NOMO-1 treated with DMSO at 0.1 percent for 48 hours (cell line): ENCODE data around the gene SBNO1.
"Not testable (repeated sequence)": the region's sequence is repeated elsewhere in the genome, so short reads cannot be mapped to it uniquely, and the experiment has no call there.

Experiments used
- DNase-seq: peaks from one replicate; lab custom pipeline; 2025; ENCODE audit not compliant: unreplicated experiment; lab: John Stamatoyannopoulos, UW

SBNO1 gene

GRCh38 chr12:123250471-123251383 lies 113.9 kb downstream of the SBNO1 start:
- no peak for DNase-seq

GRCh38 chr12:123248996-123249741 lies 115.5 kb downstream of the SBNO1 start:
- not testable (repeated sequence) for DNase-seq

- not testable (repeated sequence) for DNase-seq
These were observed 116.5 kb downstream of the SBNO1 start for GRCh38 chr12:123248129-123248528.

DNA sequence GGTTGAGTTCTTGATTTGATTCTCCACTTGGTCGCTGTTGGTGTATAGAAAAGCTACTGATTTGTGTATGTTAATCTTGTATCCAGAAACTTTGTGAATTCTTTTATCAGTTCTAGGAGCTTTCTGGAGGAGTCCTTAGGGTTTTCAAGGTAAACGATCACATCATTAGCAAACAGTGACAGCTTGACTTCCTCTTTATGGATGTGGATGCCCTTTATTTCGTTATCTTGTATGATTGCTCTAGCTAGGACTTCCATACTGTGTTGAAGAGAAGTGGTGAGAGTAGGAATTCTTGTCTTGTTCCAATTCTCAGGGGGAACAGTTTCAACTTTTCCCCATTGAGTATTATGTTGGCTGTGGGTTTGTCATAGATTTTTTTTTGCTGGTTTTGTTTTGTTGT lies 119.0 kb downstream of the SBNO1 start:
- no peak for DNase-seq

DNA sequence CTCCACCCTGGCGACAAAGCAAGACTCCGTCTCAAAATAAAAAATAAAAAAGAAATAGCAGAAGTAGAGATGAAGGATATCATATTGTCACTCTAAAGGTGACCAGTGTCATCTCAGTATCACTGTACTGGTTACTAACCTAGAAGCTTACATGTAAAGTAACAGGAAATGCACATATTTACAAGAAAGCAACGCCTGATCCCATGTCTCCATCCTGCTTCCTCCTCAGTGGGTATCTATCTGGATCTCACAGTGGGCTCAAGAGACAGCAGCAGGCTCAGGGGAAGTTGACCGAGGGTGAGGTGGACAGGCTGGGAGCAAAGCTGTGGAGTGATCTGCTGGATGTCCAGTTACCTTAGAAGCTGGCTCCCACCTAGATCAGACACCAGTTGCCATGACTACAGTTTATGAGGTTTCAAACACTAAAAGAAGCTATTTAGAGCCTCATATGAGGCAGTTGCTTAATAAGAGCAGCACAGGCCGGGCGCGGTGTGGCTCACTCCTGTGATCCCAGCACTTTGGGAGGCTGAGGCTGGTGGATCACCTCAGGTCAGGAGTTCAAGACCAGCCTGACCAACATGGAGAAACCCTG lies 120.9 kb downstream of the SBNO1 start:
- DNase-seq = no peak

DNA sequence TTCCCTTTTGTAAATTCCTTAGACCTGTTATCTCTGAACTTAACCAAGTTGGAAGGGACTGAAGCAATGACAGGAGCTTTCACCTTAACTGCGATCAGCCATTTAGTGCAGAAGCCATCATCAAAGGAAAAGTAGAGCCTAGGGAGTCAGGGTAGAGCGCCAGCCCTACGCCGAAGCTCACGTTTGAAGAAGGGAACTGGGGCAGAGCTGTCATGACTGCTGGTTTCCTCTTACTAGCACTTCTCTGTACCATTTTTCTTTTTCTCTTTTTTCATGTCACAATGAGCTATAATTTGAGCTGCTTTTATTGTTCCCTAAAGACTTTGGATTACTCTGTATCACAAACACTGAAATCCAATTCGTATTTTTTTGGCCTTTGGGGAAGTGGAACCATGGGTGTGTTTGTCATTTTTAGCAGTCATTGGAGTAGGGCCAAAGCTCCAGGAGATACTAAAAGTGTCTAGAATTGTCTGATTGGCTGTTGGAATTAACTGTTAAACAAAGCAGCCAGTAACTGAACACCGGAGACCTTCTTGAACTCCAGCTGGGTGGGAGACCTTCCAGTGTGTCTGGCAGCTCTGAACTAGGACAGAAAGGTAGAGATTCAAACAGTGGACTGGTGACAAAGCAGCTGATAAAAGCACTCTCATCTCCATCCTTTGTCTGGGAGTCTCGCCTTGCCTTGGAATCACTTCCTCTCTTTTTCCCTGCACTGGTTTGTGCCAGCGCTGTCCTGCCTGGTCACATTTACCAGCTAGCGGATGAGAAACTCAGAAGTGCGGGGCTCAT lies 122.3 kb downstream of the SBNO1 start:
- DNase-seq = peak; percentile 37
